Putamen (tissue), 1 donor: Measurements from ENCODE around the gene WDR33.
"Not testable (repeated sequence)": the region's sequence is repeated elsewhere in the genome, so short reads cannot be mapped to it uniquely, and the experiment has no call there.

Experiments
- DNase-seq: peaks from one replicate; pipeline ENCODE4 v3.0.0-alpha.2; 2016; ENCODE audit warnings: low spot score

WDR33 gene

DNA sequence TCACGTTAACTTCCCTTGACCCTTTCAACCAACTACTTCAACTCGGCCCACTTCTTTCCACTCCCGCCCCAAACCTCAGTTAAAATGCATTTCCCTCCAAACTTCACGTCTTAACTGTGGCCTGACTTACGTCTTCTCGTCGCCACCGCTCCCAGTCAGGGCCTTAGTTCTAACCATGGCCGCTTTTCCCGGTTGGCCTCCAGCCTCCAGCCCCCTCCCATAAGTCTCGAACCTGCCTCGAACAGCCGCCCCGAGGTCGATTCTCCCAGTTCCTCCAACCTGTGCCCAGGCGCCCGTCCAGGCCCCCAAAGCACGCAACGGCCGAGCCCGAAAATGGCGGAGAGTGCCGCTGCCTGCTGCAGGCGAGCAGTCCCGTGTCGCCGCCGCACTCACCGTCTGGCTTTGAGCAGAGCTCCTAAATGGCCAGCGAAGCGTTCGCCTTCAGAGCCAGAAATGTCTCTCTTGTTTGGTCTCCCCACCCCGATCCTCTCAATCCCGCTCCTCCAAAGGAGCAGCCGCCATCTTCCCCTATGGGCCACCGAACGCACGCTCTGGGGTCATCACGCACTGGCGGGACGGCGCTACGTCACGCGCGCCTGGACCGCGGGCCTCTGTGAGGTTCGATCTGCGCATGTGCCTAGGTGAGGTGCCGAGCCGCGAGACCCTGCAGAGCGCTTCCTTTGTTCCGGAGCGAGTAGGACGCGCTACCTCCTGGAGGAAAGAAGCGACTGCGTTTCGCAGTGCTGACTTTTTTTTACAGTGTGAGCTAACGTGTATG is at the start of gene WDR33:
WDR33 (minus strand) TSS at position 553 of the 778 bp plus-strand sequence. CDS start 40,190 bp downstream, outside the sequence.
- DNase-seq, result peak; percentile 87

- no peak for DNase-seq
Observed at GRCh38 chr2:127860130-127860529, 49.2 kb upstream of the WDR33 start.

- no peak for DNase-seq
Observed at GRCh38 chr2:127859712-127860085, 48.7 kb upstream of the WDR33 start.

- DNase-seq, result no peak
Observed at GRCh38 chr2:127857265-127857808, 46.4 kb upstream of the WDR33 start.

- no peak for DNase-seq
Observed at GRCh38 chr2:127853671-127854070, 42.7 kb upstream of the WDR33 start.

DNA sequence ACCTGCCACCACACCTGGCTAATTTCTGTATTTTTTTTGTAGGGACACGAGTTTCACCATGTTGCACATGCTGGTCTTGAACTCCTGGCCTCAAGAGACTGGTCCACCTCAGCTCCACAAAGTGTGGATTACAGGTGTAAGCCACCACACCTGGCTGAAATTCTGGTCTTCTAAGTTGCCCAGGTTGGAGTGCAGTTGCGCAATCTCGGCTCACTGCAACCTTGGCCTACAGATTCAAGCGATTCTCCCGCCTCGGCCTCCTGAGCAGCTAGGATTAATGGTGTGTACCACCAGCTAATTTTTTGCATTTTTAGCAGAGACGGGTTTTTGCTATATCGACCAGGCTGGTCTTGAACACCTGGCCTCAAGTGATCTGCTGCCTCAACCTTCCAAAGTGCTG is 41.4 kb upstream of the WDR33 start:
- no peak for DNase-seq

DNA sequence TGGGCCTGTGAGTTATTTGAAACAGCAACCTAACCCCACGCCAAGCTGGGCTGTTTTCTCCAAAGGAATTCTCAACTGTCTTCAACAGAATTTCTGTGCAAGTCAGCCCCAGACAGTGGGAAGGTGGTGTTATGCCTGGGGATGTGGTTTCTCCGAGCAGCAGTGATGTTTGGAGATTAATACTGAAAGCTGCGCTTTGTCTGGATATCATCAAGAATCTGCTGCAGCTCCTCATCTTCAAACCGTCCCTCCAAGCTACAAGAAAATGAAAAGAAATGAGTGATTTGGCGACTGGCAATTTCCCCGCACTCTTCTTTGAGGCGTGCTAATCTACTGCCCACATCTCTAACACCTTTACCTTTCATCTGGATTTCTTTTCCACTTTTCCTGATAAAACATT is 37.0 kb upstream of the WDR33 start:
- DNase-seq, result no peak

GRCh38 chr2:127844973-127845372 is 34.0 kb upstream of the WDR33 start:
- DNase-seq, result no peak

DNA sequence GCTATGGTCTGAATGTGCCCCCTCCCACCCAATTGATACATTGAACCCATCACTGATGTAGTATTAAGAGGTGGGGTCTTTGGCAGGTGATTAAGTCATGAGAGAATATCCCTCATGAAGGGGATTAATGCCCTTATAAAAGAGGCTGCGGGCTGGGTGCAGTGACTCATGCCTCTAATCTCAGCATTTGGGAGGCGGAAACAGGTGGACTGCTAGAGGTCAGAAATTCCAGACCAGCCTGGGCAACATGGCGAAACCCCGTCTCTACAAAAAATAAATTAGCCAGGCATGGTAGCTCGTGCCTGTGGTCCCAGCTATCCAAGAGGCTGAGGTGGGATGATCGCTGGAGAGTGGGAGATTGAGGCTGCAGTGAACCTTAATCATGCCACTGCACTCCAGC is 32.7 kb upstream of the WDR33 start:
- DNase-seq, result no peak

- DNase-seq, result no peak
Observed at GRCh38 chr2:127841466-127842178, 30.7 kb upstream of the WDR33 start.

- no peak for DNase-seq
Observed at GRCh38 chr2:127840893-127841292, 29.9 kb upstream of the WDR33 start.

DNA sequence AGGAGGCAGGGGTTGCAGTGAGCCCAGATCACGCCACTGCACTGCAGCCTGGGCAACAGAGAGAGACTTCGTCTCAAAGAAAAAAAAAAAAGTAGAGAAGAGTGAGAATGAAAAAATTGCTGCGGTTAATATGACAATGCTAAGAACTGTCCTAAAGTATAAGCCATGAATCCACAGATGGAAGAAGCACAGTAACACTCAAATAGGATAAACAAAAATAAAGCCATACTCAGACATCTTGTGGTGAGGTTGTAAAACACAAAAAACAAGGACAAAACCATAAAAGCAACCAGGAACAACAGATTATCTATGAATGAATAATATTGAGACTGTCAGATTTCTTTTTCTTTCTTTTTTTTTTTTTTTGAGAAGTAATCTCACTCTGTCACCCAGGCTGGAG is 24.0 kb upstream of the WDR33 start:
- no peak for DNase-seq

GRCh38 chr2:127829845-127830246 is 18.9 kb upstream of the WDR33 start:
- DNase-seq, result no peak

DNA sequence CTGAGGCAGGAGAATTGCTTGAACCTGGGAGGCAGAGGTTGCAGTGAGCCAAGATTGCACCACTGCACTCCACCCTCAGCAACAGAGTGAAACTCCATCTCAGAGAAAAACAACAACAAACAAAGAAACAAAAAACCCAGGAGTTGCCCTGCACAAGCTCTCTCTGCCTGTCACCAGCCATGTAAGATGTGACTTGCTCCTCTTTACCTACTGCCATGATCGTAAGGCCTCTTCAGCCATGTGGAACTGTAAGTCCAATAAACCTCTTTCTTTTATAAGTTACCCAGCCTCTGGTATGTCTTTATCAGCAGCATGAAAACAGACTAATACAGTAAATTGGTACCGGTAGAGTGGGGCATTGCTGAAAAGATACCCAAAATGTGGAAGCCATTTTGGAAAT is 15.7 kb upstream of the WDR33 start:
- DNase-seq, result not testable (repeated sequence)

DNA sequence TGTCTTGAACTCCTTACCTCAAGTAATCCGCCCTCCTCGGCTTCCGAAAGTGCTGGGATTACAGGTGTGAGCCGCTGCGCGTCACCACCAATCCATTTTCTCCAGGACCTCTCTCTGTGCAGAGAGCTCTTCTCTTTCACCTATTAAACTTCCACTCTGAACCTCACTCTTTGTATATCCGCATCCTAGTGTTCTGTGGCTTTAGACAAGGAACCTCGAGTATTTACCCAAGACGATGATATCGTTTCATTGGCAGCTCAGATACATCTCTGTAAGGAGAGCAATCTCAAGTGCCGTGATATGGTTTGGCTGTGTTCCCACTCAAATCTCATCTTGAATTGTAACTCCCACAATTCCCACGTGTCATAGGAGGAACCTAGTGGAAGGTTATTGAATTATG is 15.1 kb upstream of the WDR33 start:
- DNase-seq, result no peak

DNA sequence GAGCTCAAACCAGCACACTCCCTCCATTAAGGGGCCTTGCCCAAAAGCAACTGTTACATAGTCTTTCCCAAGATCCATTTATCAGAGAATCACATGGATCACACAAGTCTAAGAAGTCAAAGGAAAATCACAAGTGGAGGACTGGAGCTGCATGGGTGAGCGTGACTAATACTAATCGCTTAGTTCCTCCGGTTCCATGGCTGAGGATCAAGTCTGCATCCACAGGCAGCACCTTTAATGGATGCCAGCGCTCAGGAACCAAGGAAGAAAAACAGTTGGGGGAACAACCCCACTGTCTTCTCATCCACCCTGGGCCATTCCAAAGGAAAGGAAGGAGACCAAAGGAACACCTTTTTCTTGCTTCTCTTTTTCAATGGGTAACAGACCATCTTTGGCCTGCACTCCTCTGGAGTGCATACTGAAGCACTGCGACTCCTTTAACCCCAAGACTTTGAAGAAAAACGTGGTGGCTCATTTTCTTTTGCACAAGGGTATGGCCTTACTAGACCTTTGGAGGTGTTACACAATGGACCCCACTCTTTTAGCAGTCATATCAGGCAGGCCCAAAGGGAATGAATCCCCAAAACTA is 9.2 kb upstream of the WDR33 start:
- DNase-seq, result no peak

DNA sequence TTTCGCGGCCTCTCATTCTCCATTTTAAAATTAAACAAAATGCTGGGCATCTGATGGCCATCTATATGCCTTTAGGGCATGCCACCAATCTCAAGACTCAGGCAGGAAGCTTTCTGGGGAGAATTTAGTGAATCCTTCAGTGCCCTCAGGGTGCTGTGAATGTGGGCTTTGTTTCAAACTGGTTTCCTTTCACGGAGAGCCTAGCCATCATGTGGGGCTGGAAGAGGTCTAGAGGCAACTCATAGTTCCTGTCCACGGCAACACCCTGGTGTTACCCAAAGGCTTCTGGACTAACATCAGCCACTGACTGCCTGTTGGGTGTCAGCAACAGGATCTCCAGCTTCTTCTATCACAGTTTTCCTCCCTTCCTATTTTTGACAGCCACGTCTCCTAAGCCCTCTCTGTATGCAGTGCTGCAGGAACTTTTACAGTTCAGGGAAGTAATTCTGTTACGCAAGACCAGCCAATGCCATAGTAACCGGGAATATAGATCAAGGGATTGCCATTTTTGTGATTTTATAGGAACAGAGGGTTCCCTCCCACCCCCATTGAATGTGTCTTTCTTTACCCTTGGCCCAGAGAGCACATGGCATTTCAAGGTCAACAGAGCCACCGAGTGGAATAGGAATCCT is 7.9 kb upstream of the WDR33 start:
- no peak for DNase-seq

DNA sequence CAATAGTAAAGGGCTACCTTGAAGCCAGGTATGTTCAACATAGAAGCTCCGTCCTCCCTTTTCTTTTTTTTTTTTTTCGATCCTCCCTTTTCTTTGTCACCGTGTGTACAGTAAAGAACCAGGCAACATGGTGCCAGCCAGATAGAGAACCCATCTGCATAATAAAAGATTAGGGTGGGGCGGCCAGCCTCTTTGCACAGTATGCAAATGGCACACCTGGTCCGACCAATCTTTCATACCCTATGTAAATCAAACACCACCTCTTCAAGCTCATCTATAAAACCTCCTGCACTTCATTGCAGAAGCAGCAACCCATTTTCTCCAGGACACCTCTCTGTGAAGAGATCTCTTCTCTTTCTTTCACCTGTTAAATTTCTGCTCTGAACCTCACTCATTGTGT is 7.3 kb upstream of the WDR33 start:
- no peak for DNase-seq

GRCh38 chr2:127814677-127815076 is 3.7 kb upstream of the WDR33 start:
- no peak for DNase-seq

- not testable (repeated sequence) for DNase-seq
Observed at GRCh38 chr2:127812441-127812840, 1.5 kb upstream of the WDR33 start.

DNA sequence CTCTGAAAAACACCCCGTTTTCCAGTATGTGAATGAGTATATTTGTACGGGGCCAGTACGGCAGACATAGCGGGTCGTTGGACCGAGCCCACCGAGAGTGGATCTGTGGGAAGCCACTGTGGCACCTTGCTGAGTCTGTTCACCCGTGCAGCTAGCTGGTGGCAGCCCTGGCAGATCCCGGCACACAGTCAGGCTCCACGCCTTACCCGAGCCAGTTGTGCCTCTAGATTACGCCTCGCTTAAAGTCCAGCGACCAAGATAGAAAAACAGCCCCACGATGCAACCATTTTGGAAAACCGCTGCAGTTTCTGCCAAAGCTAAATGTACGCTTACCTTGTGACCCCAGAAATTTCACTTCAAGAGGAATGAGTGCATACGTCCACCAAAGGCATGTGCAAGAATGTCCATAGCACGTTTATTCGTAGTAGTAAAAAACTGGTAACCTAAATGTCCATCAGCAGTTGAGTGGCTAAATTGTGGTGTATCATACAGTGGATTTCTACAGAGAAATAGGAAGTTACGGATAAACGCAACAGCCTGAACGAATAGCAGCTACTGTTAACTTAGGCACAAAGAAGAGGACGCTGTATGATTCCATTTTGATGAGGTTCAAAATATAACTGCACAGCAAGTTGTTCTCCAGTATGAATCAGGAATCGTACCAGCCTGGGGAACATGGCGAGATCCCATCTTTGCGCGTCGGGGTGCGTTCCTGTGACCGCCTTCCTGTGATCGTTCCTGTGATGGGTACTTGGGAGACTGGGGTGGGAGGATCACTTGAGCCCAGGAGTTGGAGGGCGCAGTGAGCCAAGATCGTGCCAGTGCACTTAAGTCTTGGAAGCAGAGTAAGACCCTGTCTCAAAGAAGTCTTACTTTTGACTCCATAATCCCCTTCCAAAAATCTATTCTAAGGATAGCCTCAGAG is 688 bp upstream of the WDR33 start:
- DNase-seq, result no peak
